Stimulated activated naive CD8-positive, alpha-beta T cell treated with anti-CD3 and anti-CD28 coated beads, Interleukin-15, Interleukin-2, amounts not matched to agents 100 ng/mL and 50 ng/mL, for 24 hours (primary cell): ENCODE measurements around the gene SMIM45.

Source experiments
- H3K27ac Mint-ChIP-seq: one replicate; pipeline ENCODE4 v1.8.0; 2021; ENCODE audit warnings: mild to moderate bottlenecking, mixed read lengths
- H3K27me3 Mint-ChIP-seq: one replicate; pipeline ENCODE4 v1.8.0; 2021; ENCODE audit warnings: mixed read lengths
- H3K36me3 Mint-ChIP-seq: one replicate; pipeline ENCODE4 v1.8.0; 2021; ENCODE audit warnings: low read depth, mixed read lengths
- H3K4me1 Mint-ChIP-seq: one replicate; pipeline ENCODE4 v1.8.0; 2021; ENCODE audit warnings: low read depth, mixed read lengths
- H3K4me3 Mint-ChIP-seq: one replicate; pipeline ENCODE4 v1.8.0; 2021; ENCODE audit warnings: mild to moderate bottlenecking, mixed read lengths
- H3K9me3 Mint-ChIP-seq: one replicate; pipeline ENCODE4 v1.8.0; 2021; ENCODE audit warnings: mixed read lengths

The SMIM45 gene

GRCh38 chr22:41923595-41924276 is 28.2 kb upstream of the SMIM45 start:
- peaks cover 4% of the 10 kb centered on the region for H3K27me3 Mint-ChIP-seq
- H3K9me3 Mint-ChIP-seq, result no peaks in the 10 kb centered on the region
- H3K27ac Mint-ChIP-seq, result no peak overlapping the region
- H3K4me3 Mint-ChIP-seq, result no peak overlapping the region
- peaks cover 43% of the 10 kb centered on the region for H3K4me1 Mint-ChIP-seq
- peaks cover 4% of the 10 kb centered on the region for H3K36me3 Mint-ChIP-seq

GRCh38 chr22:41925783-41926460 is 26.0 kb upstream of the SMIM45 start:
- peaks cover 4% of the 10 kb centered on the region for H3K27me3 Mint-ChIP-seq
- peaks cover 4% of the 10 kb centered on the region for H3K36me3 Mint-ChIP-seq
- peaks cover 40% of the 10 kb centered on the region for H3K4me1 Mint-ChIP-seq
- peak overlapping the region; percentile 49 for H3K27ac Mint-ChIP-seq
- no peaks in the 10 kb centered on the region for H3K9me3 Mint-ChIP-seq
- peak overlapping the region; percentile 78 for H3K4me3 Mint-ChIP-seq

- peaks cover 40% of the 10 kb centered on the region for H3K4me1 Mint-ChIP-seq
- peaks cover 4% of the 10 kb centered on the region for H3K36me3 Mint-ChIP-seq
- no peak overlapping the region for H3K4me3 Mint-ChIP-seq
- peak overlapping the region; percentile 45 for H3K27ac Mint-ChIP-seq
- H3K9me3 Mint-ChIP-seq, result no peaks in the 10 kb centered on the region
- peaks cover 4% of the 10 kb centered on the region for H3K27me3 Mint-ChIP-seq
Observed at GRCh38 chr22:41927813-41928212, 24.1 kb upstream of the SMIM45 start.

- Mint-ChIP-seq H3K36me3 (peaks cover 4% of the 10 kb centered on the region), H3K4me3 (peak overlapping the region; percentile 20), H3K9me3 (no peaks in the 10 kb centered on the region), H3K4me1 (peaks cover 43% of the 10 kb centered on the region), H3K27me3 (peaks cover 4% of the 10 kb centered on the region), H3K27ac (peak overlapping the region; percentile 31)
Observed at GRCh38 chr22:41928593-41929417, 23.1 kb upstream of the SMIM45 start.

- Mint-ChIP-seq H3K9me3 (no peaks in the 10 kb centered on the region), H3K27me3 (peaks cover 4% of the 10 kb centered on the region), H3K27ac (peak overlapping the region; percentile 31), H3K36me3 (peaks cover 4% of the 10 kb centered on the region), H3K4me1 (peaks cover 46% of the 10 kb centered on the region), H3K4me3 (peak overlapping the region; percentile 20)
Observed at GRCh38 chr22:41929418-41929810, 22.5 kb upstream of the SMIM45 start.

- no peak overlapping the region for H3K4me3 Mint-ChIP-seq
- H3K27ac Mint-ChIP-seq, result no peak overlapping the region
- H3K36me3 Mint-ChIP-seq, result peaks cover 11% of the 10 kb centered on the region
- H3K27me3 Mint-ChIP-seq, result no peaks in the 10 kb centered on the region
- peaks cover 48% of the 10 kb centered on the region for H3K4me1 Mint-ChIP-seq
- no peaks in the 10 kb centered on the region for H3K9me3 Mint-ChIP-seq
Observed at GRCh38 chr22:41931701-41932269, 20.2 kb upstream of the SMIM45 start.

- peaks cover 49% of the 10 kb centered on the region for H3K4me1 Mint-ChIP-seq
Observed at GRCh38 chr22:41932353-41932752, 19.6 kb upstream of the SMIM45 start.

GRCh38 chr22:41933411-41934177 is 18.4 kb upstream of the SMIM45 start:
- H3K4me3 Mint-ChIP-seq, result no peak overlapping the region
- H3K9me3 Mint-ChIP-seq, result no peaks in the 10 kb centered on the region
- no peak overlapping the region for H3K27ac Mint-ChIP-seq
- H3K27me3 Mint-ChIP-seq, result no peaks in the 10 kb centered on the region
- H3K4me1 Mint-ChIP-seq, result peaks cover 43% of the 10 kb centered on the region
- H3K36me3 Mint-ChIP-seq, result peaks cover 17% of the 10 kb centered on the region

More at GRCh38 chr22:41932353-41932752, 19.6 kb upstream of the SMIM45 start:
- Mint-ChIP-seq H3K27ac (no peak overlapping the region), H3K4me3 (no peak overlapping the region), H3K27me3 (no peaks in the 10 kb centered on the region), H3K9me3 (no peaks in the 10 kb centered on the region), H3K36me3 (peaks cover 14% of the 10 kb centered on the region)

- H3K27ac Mint-ChIP-seq, result no peak overlapping the region
- H3K4me3 Mint-ChIP-seq, result no peak overlapping the region
- H3K36me3 Mint-ChIP-seq, result peaks cover 20% of the 10 kb centered on the region
- H3K9me3 Mint-ChIP-seq, result no peaks in the 10 kb centered on the region
- no peaks in the 10 kb centered on the region for H3K27me3 Mint-ChIP-seq
- peaks cover 43% of the 10 kb centered on the region for H3K4me1 Mint-ChIP-seq
Observed at GRCh38 chr22:41934284-41935014, 17.5 kb upstream of the SMIM45 start.

- Mint-ChIP-seq H3K27me3 (no peaks in the 10 kb centered on the region), H3K36me3 (peaks cover 26% of the 10 kb centered on the region), H3K4me3 (no peak overlapping the region), H3K4me1 (peaks cover 48% of the 10 kb centered on the region), H3K9me3 (no peaks in the 10 kb centered on the region), H3K27ac (no peak overlapping the region)
Observed at GRCh38 chr22:41935015-41935351, 17.0 kb upstream of the SMIM45 start.

GRCh38 chr22:41935509-41935908 is 16.4 kb upstream of the SMIM45 start:
- no peak overlapping the region for H3K4me3 Mint-ChIP-seq
- H3K4me1 Mint-ChIP-seq, result peaks cover 53% of the 10 kb centered on the region
- no peak overlapping the region for H3K27ac Mint-ChIP-seq
- no peaks in the 10 kb centered on the region for H3K9me3 Mint-ChIP-seq
- peaks cover 29% of the 10 kb centered on the region for H3K36me3 Mint-ChIP-seq
- no peaks in the 10 kb centered on the region for H3K27me3 Mint-ChIP-seq

GRCh38 chr22:41936894-41937169 is 15.1 kb upstream of the SMIM45 start:
- H3K27me3 Mint-ChIP-seq, result no peaks in the 10 kb centered on the region
- no peaks in the 10 kb centered on the region for H3K9me3 Mint-ChIP-seq
- peaks cover 66% of the 10 kb centered on the region for H3K4me1 Mint-ChIP-seq
- H3K4me3 Mint-ChIP-seq, result no peak overlapping the region
- peak overlapping the region; percentile 79 for H3K27ac Mint-ChIP-seq
- peaks cover 42% of the 10 kb centered on the region for H3K36me3 Mint-ChIP-seq

- peaks cover 81% of the 10 kb centered on the region for H3K4me1 Mint-ChIP-seq
- H3K27me3 Mint-ChIP-seq, result no peaks in the 10 kb centered on the region
- peak overlapping the region; percentile 83 for H3K4me3 Mint-ChIP-seq
- H3K27ac Mint-ChIP-seq, result peak overlapping the region; percentile 99
- peaks cover 63% of the 10 kb centered on the region for H3K36me3 Mint-ChIP-seq
- H3K9me3 Mint-ChIP-seq, result no peaks in the 10 kb centered on the region
Observed at GRCh38 chr22:41939981-41940831, 11.7 kb upstream of the SMIM45 start.
